Endothelial cell of umbilical vein (primary cell): ENCODE measurements around the gene ZNF548. TPM values are rescaled to one million over a fixed set of nuclear protein-coding genes. Genes with fewer than 3 reads are reported as not detected.

Experiments
- BruUV-seq: library from RNA; stranded (reverse); fragments of 400-500 nt; replicated peaks from 2 replicates; lab custom pipeline; 2021; lab: Mats Ljungman, UMichigan
- CTCF ChIA-PET: fragments of 300-600, 350-600 bp; sonication (Branson Sonifier 250); formaldehyde crosslinking; loops from one replicate; lab custom pipeline; 2021; ENCODE audit warnings: antibody characterized with exemption, inconsistent platforms; lab: Charles Lee
- POLR2A ChIA-PET: fragments of 300-600, 350-600 bp; sonication (Branson Sonifier 250); formaldehyde crosslinking; loops from one replicate; lab custom pipeline; 2021; ENCODE audit warnings: antibody characterized with exemption, inconsistent platforms; lab: Charles Lee
- DNase-seq: peaks from one replicate; pipeline ENCODE4 v3.0.0-alpha.2; 2011; ENCODE audit warnings: low read depth, low spot score
- FAIRE-seq: peaks from 2 replicates; lab custom pipeline; 2011; peaks lifted over from hg19 to GRCh38; lab: Jason Lieb, UNC
- H2AFZ ChIP-seq: 2 replicates; pipeline ENCODE4 v1.6.0; 2012; ENCODE audit warnings: low read depth, low read length, control low read depth, inconsistent platforms
- H3K27ac ChIP-seq: 2 replicates; pipeline ENCODE4 v1.5.1; 2011; ENCODE audit warnings: low read depth, mild to moderate bottlenecking, control low read depth, low read length, moderate library complexity; ENCODE audit not compliant: insufficient read depth
- H3K27me3 ChIP-seq, 2 experiments: 2 replicates each; pipeline versions ENCODE4 v1.6.0 to v1.6.1; 2011; ENCODE audit warnings: low read length in 2 of 2, mixed read lengths in 1 of 2; ENCODE audit not compliant: control insufficient read depth in 2 of 2, insufficient read depth in 2 of 2
- H3K36me3 ChIP-seq, 2 experiments: 2 replicates in 1 of 2; 3 replicates in 1 of 2; pipeline ENCODE4 v1.5.1; 2011; ENCODE audit warnings: low read length in 2 of 2, mild to moderate bottlenecking in 1 of 2, moderate library complexity in 1 of 2; ENCODE audit not compliant: control insufficient read depth in 2 of 2, insufficient read depth in 2 of 2; ENCODE audit errors: extremely low read depth in 1 of 2
- H3K4me1 ChIP-seq: 3 replicates; pipeline ENCODE4 v1.5.1; 2011; ENCODE audit warnings: mild to moderate bottlenecking, low read length; ENCODE audit not compliant: control insufficient read depth, insufficient read depth; ENCODE audit errors: extremely low read depth
- H3K4me2 ChIP-seq: 2 replicates; pipeline ENCODE4 v1.6.1; 2011; ENCODE audit warnings: low read length, control low read depth, mixed read lengths; ENCODE audit not compliant: insufficient read depth
- H3K4me3 ChIP-seq, 3 experiments: fragments of 200-600 bp in 1 of 3; sonication (generic), shearing (Covaris generic) in 1 of 3; replicated peaks in 1 of 3; 2 replicates each; pipeline ENCODE4 v1.5.1; 2011 to 2016; ENCODE audit warnings: control low read depth in 3 of 3, low read length in 3 of 3, mild to moderate bottlenecking in 2 of 3, inconsistent platforms in 1 of 3, low read depth in 1 of 3, moderate library complexity in 1 of 3; ENCODE audit not compliant: insufficient read depth in 1 of 3
- H3K79me2 ChIP-seq: 2 replicates; pipeline ENCODE4 v1.6.0; 2012; ENCODE audit warnings: low read length, inconsistent platforms; ENCODE audit not compliant: control insufficient read depth, insufficient read depth
- H3K9ac ChIP-seq: replicated peaks from 2 replicates; pipeline ENCODE3; 2011; ENCODE audit warnings: low read length, control low read depth; ENCODE audit not compliant: insufficient read depth; ENCODE audit errors: extremely low read depth
- H3K9me1 ChIP-seq: replicated peaks from 3 replicates; pipeline ENCODE4 v1.6.0; 2011; ENCODE audit warnings: mild to moderate bottlenecking, low read length; ENCODE audit not compliant: control insufficient read depth, insufficient read depth; ENCODE audit errors: extremely low read depth
- H3K9me3 ChIP-seq: replicated peaks from 2 replicates; pipeline ENCODE4 v1.5.1; 2012; ENCODE audit warnings: low read length, inconsistent platforms; ENCODE audit not compliant: control insufficient read depth, insufficient read depth
- H4K20me1 ChIP-seq: replicated peaks from 2 replicates; pipeline ENCODE3; 2011; ENCODE audit warnings: mild to moderate bottlenecking, low read length; ENCODE audit not compliant: control insufficient read depth, insufficient read depth; ENCODE audit errors: extremely low read depth
- EZH2 ChIP-seq: IDR thresholded peaks from 2 replicates; pipeline ENCODE4 v1.6.1; 2012; ENCODE audit warnings: borderline replicate concordance, low read depth, mild to moderate bottlenecking, moderate library complexity, low read length, inconsistent platforms; ENCODE audit not compliant: severe bottlenecking
- FOS ChIP-seq: IDR thresholded peaks from 2 replicates; pipeline ENCODE4 v1.6.1; 2011; ENCODE audit warnings: mild to moderate bottlenecking, low read length, moderate library complexity, borderline replicate concordance; ENCODE audit not compliant: insufficient read depth
- GATA2 ChIP-seq: IDR thresholded peaks from 2 replicates; pipeline ENCODE4 v1.7.0; 2011; ENCODE audit warnings: low read depth, mild to moderate bottlenecking, moderate library complexity, mixed read lengths, low read length; ENCODE audit not compliant: insufficient read length, insufficient read depth
- JUN ChIP-seq: IDR thresholded peaks from 2 replicates; pipeline ENCODE4 v1.6.1; 2011; ENCODE audit warnings: borderline replicate concordance, low read depth; ENCODE audit not compliant: insufficient read length, insufficient read depth
- MYC ChIP-seq: IDR thresholded peaks from one replicate; pipeline ENCODE4 v1.6.1; 2011; ENCODE audit warnings: mild to moderate bottlenecking, low read depth, low read length
- POLR2A ChIP-seq: IDR thresholded peaks from 2 replicates; pipeline ENCODE4 v1.6.1; 2012; ENCODE audit warnings: low read depth, mild to moderate bottlenecking, control low read depth, low read length
- POLR2AphosphoS5 ChIP-seq: IDR thresholded peaks from 2 replicates; pipeline ENCODE4 v1.6.1; 2012; ENCODE audit warnings: low read depth, mild to moderate bottlenecking, control low read depth, low read length, moderate library complexity; ENCODE audit not compliant: insufficient read depth
- dilution Hi-C: fragments of 300-500 bp; cut with MboI; formaldehyde crosslinking; loops from one replicate; pipeline ENCODE4 v1.15.0; 2019; ENCODE audit warnings: low sequenced_read_pairs; ENCODE audit not compliant: extremely low pct_ligation_motif_present
- intact Hi-C: fragments of 100-400 bp; cut with micrococcal nuclease; formaldehyde crosslinking; loops from one replicate; pipeline ENCODE4 v1.10.0; 2022
- polyA plus RNA-seq, 4 experiments: library from polyadenylated mRNA; depleted of rRNA in 3 of 4; stranded (reverse) in 3 of 4; unstranded in 1 of 4; fragments of >200 nt; gene quantifications; 2 replicates each; pipeline versions ENCODE4 v1.2.1 to v1.2.3, GENCODE V29; 2011 to 2012; ENCODE audit warnings: missing spikeins in 1 of 4
- total RNA-seq: library from RNA; stranded (reverse); gene quantifications from 2 replicates; pipeline ENCODE4 v1.2.3, GENCODE V29; 2021
- TF ChIP-seq, protein P1 (sequence below): IDR thresholded peaks from 2 replicates; pipeline ENCODE4 v1.6.1; 2011; ENCODE audit not compliant: insufficient read depth, insufficient read length
- TF ChIP-seq, protein P2 (sequence below), 2 donors: IDR thresholded peaks; 1 replicate in 1 of 2; 2 replicates in 1 of 2; pipeline ENCODE4 v1.5.1; 2011; ENCODE audit warnings: low read length in 2 of 2, mild to moderate bottlenecking in 2 of 2, moderate library complexity in 2 of 2, control low read depth in 1 of 2, inconsistent platforms in 1 of 2, low read depth in 1 of 2; ENCODE audit not compliant: insufficient read depth in 1 of 2; ENCODE audit errors: extremely low read depth in 1 of 2

Gene ZNF548
- total and polyA plus RNA-seq, 2 donors (not counting 3 experiments of a cell fraction or from before 2014, with no cell fraction given), result 7.7 to 8.8 TPM

DNA sequence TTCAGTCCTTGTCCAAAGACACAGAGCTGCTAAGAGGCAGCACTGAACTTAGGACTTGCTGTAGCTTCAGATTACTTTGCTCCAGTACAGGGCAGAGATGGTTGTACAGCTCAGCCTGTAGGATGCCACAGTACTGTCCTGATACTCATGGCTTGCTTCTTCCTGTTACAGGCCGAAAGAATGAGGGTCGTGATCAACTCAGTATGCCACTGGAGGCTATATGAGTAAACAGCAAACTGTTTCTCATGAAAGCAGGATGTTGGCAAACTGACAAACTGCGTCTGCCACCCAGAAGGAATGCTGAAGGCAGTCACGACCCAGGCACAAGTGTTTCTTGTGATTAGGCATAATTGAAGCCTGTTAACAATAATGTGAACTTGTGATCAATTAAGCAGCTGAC, 48.3 kb downstream of the ZNF548 start:
- no peak for DNase-seq
- H3K9me3 ChIP-seq, result no peaks in the 10 kb centered on the region
- FAIRE-seq, result no peak
- no peak for TF ChIP-seq GATA2
- TF ChIP-seq POLR2A, result no peak
- no peak for TF ChIP-seq MYC
- TF ChIP-seq, protein P1, sequence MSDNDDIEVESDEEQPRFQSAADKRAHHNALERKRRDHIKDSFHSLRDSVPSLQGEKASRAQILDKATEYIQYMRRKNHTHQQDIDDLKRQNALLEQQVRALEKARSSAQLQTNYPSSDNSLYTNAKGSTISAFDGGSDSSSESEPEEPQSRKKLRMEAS, result no peak
- no peak for TF ChIP-seq JUN
- TF ChIP-seq POLR2AphosphoS5, result no peak
- no peak for TF ChIP-seq FOS
- TF ChIP-seq, protein P2, sequence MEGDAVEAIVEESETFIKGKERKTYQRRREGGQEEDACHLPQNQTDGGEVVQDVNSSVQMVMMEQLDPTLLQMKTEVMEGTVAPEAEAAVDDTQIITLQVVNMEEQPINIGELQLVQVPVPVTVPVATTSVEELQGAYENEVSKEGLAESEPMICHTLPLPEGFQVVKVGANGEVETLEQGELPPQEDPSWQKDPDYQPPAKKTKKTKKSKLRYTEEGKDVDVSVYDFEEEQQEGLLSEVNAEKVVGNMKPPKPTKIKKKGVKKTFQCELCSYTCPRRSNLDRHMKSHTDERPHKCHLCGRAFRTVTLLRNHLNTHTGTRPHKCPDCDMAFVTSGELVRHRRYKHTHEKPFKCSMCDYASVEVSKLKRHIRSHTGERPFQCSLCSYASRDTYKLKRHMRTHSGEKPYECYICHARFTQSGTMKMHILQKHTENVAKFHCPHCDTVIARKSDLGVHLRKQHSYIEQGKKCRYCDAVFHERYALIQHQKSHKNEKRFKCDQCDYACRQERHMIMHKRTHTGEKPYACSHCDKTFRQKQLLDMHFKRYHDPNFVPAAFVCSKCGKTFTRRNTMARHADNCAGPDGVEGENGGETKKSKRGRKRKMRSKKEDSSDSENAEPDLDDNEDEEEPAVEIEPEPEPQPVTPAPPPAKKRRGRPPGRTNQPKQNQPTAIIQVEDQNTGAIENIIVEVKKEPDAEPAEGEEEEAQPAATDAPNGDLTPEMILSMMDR (IDR thresholded peaks at IDR 0.05; ENCODE audit: extremely low read depth in 1 of 2, insufficient read depth in 1 of 2, low read depth in 1 of 2, low read length in 2 of 2), result no peak
- no peak for TF ChIP-seq EZH2
- dilution Hi-C loops, result no loop called here
- no peaks in the 10 kb centered on the region for H4K20me1 ChIP-seq
- ChIA-PET CTCF (no interaction called here), POLR2A (no interaction called here)
- H3K9me1 ChIP-seq, result no peaks in the 10 kb centered on the region
- H3K9ac ChIP-seq, result no peak overlapping the region
- H3K4me2 ChIP-seq, result no peak overlapping the region
- H3K79me2 ChIP-seq, result peaks cover 17% of the 10 kb centered on the region
- no peak overlapping the region for H3K27ac ChIP-seq
- H3K36me3 ChIP-seq, result peaks cover 0 to 2% of the 10 kb centered on the region in 2 experiments
- intact Hi-C loops, result no loop called here
- BruUV-seq, result no TSS peak
- no peak overlapping the region for H3K4me3 ChIP-seq
- H3K27me3 ChIP-seq, result no peaks in the 10 kb centered on the region
- peaks cover 10% of the 10 kb centered on the region for H3K4me1 ChIP-seq
- H2AFZ ChIP-seq, result no peak overlapping the region
